GM18499 (cell line): ENCODE measurements around the gene TFPI.
"Not testable (repeated sequence)": the region's sequence is repeated elsewhere in the genome, so short reads cannot be mapped to it uniquely, and the experiment has no call there.

ENCODE experiments used
- ATAC-seq: cut with Tn5 transposase; IDR thresholded peaks from one replicate; pipeline ENCODE4 v1.9.1; 2021; ENCODE audit warnings: moderate number of reproducible peaks; ENCODE audit not compliant: insufficient read depth, unreplicated experiment

Gene TFPI

GRCh38 chr2:187554011-187554703 is at the start of gene TFPI:
Gene TFPI, minus strand, starts transcription at chr2:187554435. Its CDS starts 50,667 bp downstream, at chr2:187503768.
- no peak for ATAC-seq

GRCh38 chr2:187594801-187595200 is 40.6 kb upstream of the TFPI start:
- no peak for ATAC-seq

GRCh38 chr2:187593697-187594096 is 39.5 kb upstream of the TFPI start:
- ATAC-seq, result no peak

GRCh38 chr2:187593098-187593497 is 38.9 kb upstream of the TFPI start:
- ATAC-seq, result no peak

GRCh38 chr2:187590175-187590574 is 35.9 kb upstream of the TFPI start:
- ATAC-seq, result no peak

GRCh38 chr2:187586011-187586641 is 31.9 kb upstream of the TFPI start:
- ATAC-seq, result peak; percentile 73

- ATAC-seq, result peak; percentile 42
These were observed 27.1 kb upstream of the TFPI start for GRCh38 chr2:187581125-187581896.

- ATAC-seq, result no peak
These were observed 26.4 kb upstream of the TFPI start for GRCh38 chr2:187580462-187581124.

GRCh38 chr2:187577310-187577709 is 23.1 kb upstream of the TFPI start:
- no peak for ATAC-seq

- ATAC-seq, result no peak
These were observed 22.7 kb upstream of the TFPI start for GRCh38 chr2:187576906-187577305.

- no peak for ATAC-seq
These were observed 21.5 kb upstream of the TFPI start for GRCh38 chr2:187575751-187576067.

GRCh38 chr2:187574969-187575750 is 20.9 kb upstream of the TFPI start:
- ATAC-seq, result no peak

- no peak for ATAC-seq
These were observed 19.5 kb upstream of the TFPI start for GRCh38 chr2:187573722-187574121.

- ATAC-seq, result not testable (repeated sequence)
These were observed 17.8 kb upstream of the TFPI start for GRCh38 chr2:187571996-187572395.

- ATAC-seq, result no peak
These were observed 15.3 kb upstream of the TFPI start for GRCh38 chr2:187569571-187569970.

GRCh38 chr2:187569042-187569441 is 14.8 kb upstream of the TFPI start:
- no peak for ATAC-seq

GRCh38 chr2:187567126-187567525 is 12.9 kb upstream of the TFPI start:
- no peak for ATAC-seq

- ATAC-seq, result no peak
These were observed 12.5 kb upstream of the TFPI start for GRCh38 chr2:187566712-187567111.

- ATAC-seq, result no peak
These were observed 12.0 kb upstream of the TFPI start for GRCh38 chr2:187566266-187566665.

- ATAC-seq, result not testable (repeated sequence)
These were observed 11.4 kb upstream of the TFPI start for GRCh38 chr2:187565618-187566017.
